IMR-90 (cell line): ENCODE results near the gene ARMC5. TPM values are rescaled to one million over a fixed set of nuclear protein-coding genes. Genes with fewer than 3 reads are reported as not detected.

Source experiments
- ATAC-seq: fragments of 200-7000 bp; cut with Tn5 transposase; 2 replicates; pipeline ENCODE4 v1.9.1; 2020; ENCODE audit warnings: low read depth, mild to moderate bottlenecking, moderate library complexity
- BruUV-seq: library from RNA; stranded (reverse); fragments of 400-500 nt; replicated peaks from 2 replicates; lab custom pipeline; 2021; lab: Mats Ljungman, UMichigan
- CTCF ChIA-PET: fragments of 300-600 bp; formaldehyde crosslinking; extraction: SDS; loops from one replicate; lab custom pipeline; 2021; ENCODE audit warnings: antibody characterized with exemption; lab: Yijun Ruan, JAX
- POLR2A ChIA-PET: fragments of 300-600 bp; sonication (Branson Sonifier 250); formaldehyde crosslinking; loops from one replicate; lab custom pipeline; 2022; ENCODE audit warnings: antibody characterized with exemption; ENCODE audit not compliant: unreplicated experiment; lab: Charles Lee
- DNase-seq: peaks from one replicate; pipeline ENCODE4 v3.0.0; 2013
- H2AFZ ChIP-seq: replicated peaks from 2 replicates; pipeline ENCODE3; 2013; ENCODE audit warnings: low read length, mild to moderate bottlenecking; ENCODE audit not compliant: poor library complexity
- H2AK5ac ChIP-seq: 2 replicates; pipeline ENCODE4 v1.6.1; 2013; ENCODE audit warnings: low read depth, low read length, inconsistent platforms
- H2AK9ac ChIP-seq: replicated peaks from 2 replicates; pipeline ENCODE3; 2013; ENCODE audit warnings: mild to moderate bottlenecking, low read depth, low read length, moderate library complexity; ENCODE audit not compliant: poor library complexity
- H2BK120ac ChIP-seq: 2 replicates; pipeline ENCODE4 v1.6.1; 2013; ENCODE audit warnings: low read depth, low read length, inconsistent platforms
- H2BK15ac ChIP-seq: 3 replicates; pipeline ENCODE4 v1.6.1; 2013; ENCODE audit warnings: low read depth, low read length, inconsistent platforms
- H2BK20ac ChIP-seq: 2 replicates; pipeline ENCODE4 v1.6.1; 2013; ENCODE audit warnings: low read depth, mild to moderate bottlenecking, inconsistent platforms, low read length, moderate library complexity
- H2BK5ac ChIP-seq: 2 replicates; pipeline ENCODE4 v1.6.1; 2013; ENCODE audit warnings: mild to moderate bottlenecking, low read depth, low read length, inconsistent platforms; ENCODE audit not compliant: poor library complexity, severe bottlenecking
- H3K14ac ChIP-seq: replicated peaks from 2 replicates; pipeline ENCODE4 v1.6.1; 2013; ENCODE audit warnings: low read depth, low read length, inconsistent platforms
- H3K18ac ChIP-seq: 2 replicates; pipeline ENCODE4 v1.6.1; 2013; ENCODE audit warnings: low read depth, low read length, control low read depth
- H3K23ac ChIP-seq: 2 replicates; pipeline ENCODE4 v1.6.1; 2013; ENCODE audit warnings: low read depth, low read length, inconsistent platforms
- H3K27ac ChIP-seq: 2 replicates; pipeline ENCODE4 v1.5.1; 2013; ENCODE audit warnings: mild to moderate bottlenecking, control low read depth, low read length; ENCODE audit not compliant: insufficient read depth
- H3K27me3 ChIP-seq: 2 replicates; pipeline ENCODE4 v1.6.1; 2013; ENCODE audit warnings: low read length; ENCODE audit not compliant: control insufficient read depth, insufficient read depth
- H3K36me3 ChIP-seq: 2 replicates; pipeline ENCODE4 v1.6.1; 2013; ENCODE audit warnings: low read length, mixed read lengths; ENCODE audit not compliant: control insufficient read depth, insufficient read depth
- H3K4ac ChIP-seq: 2 replicates; pipeline ENCODE4 v1.6.1; 2013; ENCODE audit warnings: low read depth, low read length, inconsistent platforms
- H3K4me1 ChIP-seq: 2 replicates; pipeline ENCODE4 v1.6.1; 2013; ENCODE audit warnings: low read length, mixed read lengths; ENCODE audit not compliant: control insufficient read depth, insufficient read depth
- H3K4me2 ChIP-seq: 2 replicates; pipeline ENCODE4 v1.6.1; 2013; ENCODE audit warnings: low read depth, mild to moderate bottlenecking, control low read depth, low read length, moderate library complexity
- H3K4me3 ChIP-seq: 2 replicates; pipeline ENCODE4 v1.5.1; 2013; ENCODE audit warnings: low read depth, mild to moderate bottlenecking, control low read depth, low read length, moderate library complexity; ENCODE audit not compliant: insufficient read depth
- H3K56ac ChIP-seq: 2 replicates; pipeline ENCODE4 v1.6.1; 2013; ENCODE audit warnings: low read length, inconsistent platforms; ENCODE audit not compliant: insufficient read depth; ENCODE audit errors: extremely low read depth
- H3K79me1 ChIP-seq, 2 experiments: 2 replicates each; pipeline ENCODE4 v1.6.1; 2013; ENCODE audit warnings: low read length in 2 of 2, inconsistent platforms in 1 of 2, low read depth in 1 of 2
- H3K9ac ChIP-seq: 2 replicates; pipeline ENCODE4 v1.6.1; 2013; ENCODE audit warnings: low read depth, low read length, control low read depth
- H3K9me1 ChIP-seq: 2 replicates; pipeline ENCODE4 v1.6.1; 2013; ENCODE audit warnings: low read length, inconsistent platforms; ENCODE audit not compliant: insufficient read depth
- H3K9me3 ChIP-seq: 2 replicates; pipeline ENCODE4 v1.6.1; 2013; ENCODE audit warnings: low read length; ENCODE audit not compliant: control insufficient read depth, insufficient read depth
- H4K20me1 ChIP-seq: 2 replicates; pipeline ENCODE4 v1.6.1; 2013; ENCODE audit warnings: low read length, inconsistent platforms; ENCODE audit not compliant: insufficient read depth
- H4K5ac ChIP-seq: 2 replicates; pipeline ENCODE4 v1.6.1; 2013; ENCODE audit warnings: mild to moderate bottlenecking, low read depth, low read length, control low read depth
- H4K8ac ChIP-seq, 2 experiments: 2 replicates each; pipeline ENCODE4 v1.6.1; 2013; ENCODE audit warnings: low read depth in 2 of 2, low read length in 2 of 2, control low read depth in 1 of 2, inconsistent platforms in 1 of 2
- H4K91ac ChIP-seq: 2 replicates; pipeline ENCODE4 v1.6.1; 2013; ENCODE audit warnings: low read depth, low read length, inconsistent platforms; ENCODE audit not compliant: insufficient read depth
- CEBPB ChIP-seq: IDR thresholded peaks from 2 replicates; pipeline ENCODE4 v1.6.1; 2012; ENCODE audit warnings: low read depth, low read length, improper control_type of control experiment
- CHD1 ChIP-seq: IDR thresholded peaks from 2 replicates; pipeline ENCODE4 v1.6.1; 2012; ENCODE audit warnings: low read depth, low read length, improper control_type of control experiment
- CTCF ChIP-seq: conservative IDR thresholded peaks from 2 replicates; pipeline ENCODE4 v1.5.1; 2012; ENCODE audit warnings: mild to moderate bottlenecking, low read depth, low read length, improper control_type of control experiment
- FOS ChIP-seq: fragments of 150-350 bp; IDR thresholded peaks from 2 replicates; pipeline ENCODE4 v1.6.1; 2016; ENCODE audit warnings: low read depth, low read length
- MAFK ChIP-seq: IDR thresholded peaks from 2 replicates; pipeline ENCODE4 v1.6.1; 2012; ENCODE audit warnings: low read depth, low read length, improper control_type of control experiment
- MAZ ChIP-seq: IDR thresholded peaks from 2 replicates; pipeline ENCODE4 v1.6.1; 2012; ENCODE audit warnings: low read depth, mild to moderate bottlenecking, low read length, improper control_type of control experiment, moderate library complexity, borderline replicate concordance
- POLR2A ChIP-seq: IDR thresholded peaks from 2 replicates; pipeline ENCODE4 v1.6.1; 2012; ENCODE audit warnings: mild to moderate bottlenecking, low read depth, low read length
- RCOR1 ChIP-seq: IDR thresholded peaks from 2 replicates; pipeline ENCODE4 v1.6.1; 2012; ENCODE audit warnings: mild to moderate bottlenecking, low read length, improper control_type of control experiment; ENCODE audit not compliant: insufficient replicate concordance
- USF2 ChIP-seq: fragments of 150-350 bp; IDR thresholded peaks from 2 replicates; pipeline ENCODE4 v1.6.1; 2017; ENCODE audit warnings: mild to moderate bottlenecking, antibody characterized with exemption, low read length, low read depth
- WGBS, 2 experiments: methylation state at CpG; one replicate each; pipeline versions ENCODE4 v1.1.5 to v1.1.7; 2013; ENCODE audit warnings: missing lambda C conversion rate in 2 of 2; ENCODE audit not compliant: insufficient read length in 1 of 2; ENCODE audit errors: extremely low coverage in 2 of 2; 5-methylcytosine and 5-hydroxymethylcytosine counted together
- dilution Hi-C: fragments of 300-500 bp; cut with HindIII; formaldehyde crosslinking; loops from one replicate; pipeline ENCODE4 v1.14.3; 2018; ENCODE audit warnings: low sequenced_read_pairs; ENCODE audit not compliant: unreplicated experiment
- in situ Hi-C: fragments of 300-500 bp; cut with MboI; formaldehyde crosslinking; loops from 3 replicates; pipeline ENCODE4 v1.14.3; 2019; ENCODE audit warnings: low sequenced_read_pairs, inconsistent platforms, mixed read lengths
- intact Hi-C: fragments of 100-400 bp; cut with micrococcal nuclease; formaldehyde crosslinking; loops from 2 replicates; pipeline ENCODE4 v1.10.0; 2022
- polyA plus RNA-seq, 3 experiments: library from polyadenylated mRNA; depleted of rRNA; stranded (reverse); fragments of >200 nt; gene quantifications; 2 replicates each; pipeline ENCODE4 v1.2.3, GENCODE V29; 2012; ENCODE audit warnings: low replicate concordance in 1 of 3
- total RNA-seq: library from RNA; depleted of rRNA; stranded (reverse); fragments of >200 nt; gene quantifications from 2 replicates; pipeline ENCODE4 v1.2.3, GENCODE V29; 2012

ARMC5 gene
- total and polyA plus RNA-seq, 2 of the 4 experiments (the other 2 are of a cell fraction): 2.3 to 7.5 TPM

- H3K9me1 ChIP-seq: peaks cover 10% of the 10 kb centered on the region
- H2AK9ac ChIP-seq: no peak overlapping the region
- H3K4me2 ChIP-seq: no peak overlapping the region
- POLR2A ChIA-PET: no interaction called here
- peaks cover 31% of the 10 kb centered on the region for H3K36me3 ChIP-seq
- H3K79me1 ChIP-seq: peaks cover 4 to 19% of the 10 kb centered on the region in 2 experiments; a peak in 2 of 4 replicates
- no peak overlapping the region for H4K5ac ChIP-seq
- CTCF ChIA-PET: interaction anchor here (2.2 kb wide), 1 partner anchor 8 kb away, joined by 6 read pairs; no protein-coding TSS in a partner anchor
- in situ Hi-C loops: no loop called here
- no peak for ATAC-seq
- dilution Hi-C loops: no loop called here
- H2BK15ac ChIP-seq: no peak overlapping the region
- H3K18ac ChIP-seq: no peak overlapping the region
- no peak for DNase-seq
- H2BK120ac ChIP-seq: no peak overlapping the region
- no peaks in the 10 kb centered on the region for H3K9me3 ChIP-seq
- no peak overlapping the region for H3K9ac ChIP-seq
- H3K4me3 ChIP-seq: no peak overlapping the region
- H3K14ac ChIP-seq: no peak overlapping the region
- no peak overlapping the region for H3K4ac ChIP-seq
- no peak overlapping the region for H3K23ac ChIP-seq
- no peak overlapping the region for H4K8ac ChIP-seq
- intact Hi-C loops: no loop called here
- H2AK5ac ChIP-seq: no peak overlapping the region
- no peak overlapping the region for H2BK20ac ChIP-seq
- no TSS peak for BruUV-seq
- no peak overlapping the region for H2BK5ac ChIP-seq
- H3K27ac ChIP-seq: no peak overlapping the region
- peak overlapping the region; percentile 59 for H2AFZ ChIP-seq
- H4K91ac ChIP-seq: no peak overlapping the region
- TF ChIP-seq POLR2A (no peak), MAZ (no peak), MAFK (no peak), CHD1 (no peak), RCOR1 (no peak), FOS (no peak), CTCF (no peak), USF2 (no peak), CEBPB (no peak)
- no peaks in the 10 kb centered on the region for H3K4me1 ChIP-seq
- no peak overlapping the region for H3K56ac ChIP-seq
- H4K20me1 ChIP-seq: peaks cover 31% of the 10 kb centered on the region
- 40% methylated on average over 3 of the region's 7 CpGs; no CpG with 5 or more reads in 1 of the 2 experiments for WGBS, 2 experiments
- peaks cover 3% of the 10 kb centered on the region; the same call in 1 of the 2 replicates for H3K27me3 ChIP-seq
Observed at GRCh38 chr16:31480851-31481536, 21.7 kb downstream of the ARMC5 start.
